Spleen (tissue), 11 donors: ENCODE data around the gene ZNF506. TPM values are rescaled to one million over a fixed set of nuclear protein-coding genes. Genes with fewer than 3 reads are reported as not detected.
A peak's percentile ranks its signal among the peaks of the same experiment; 100 is the strongest.

Source experiments
- DNase-seq: peaks from one replicate; pipeline ENCODE4 v3.0.0-alpha.2; 2020
- H3K27ac ChIP-seq, 8 donors: fragments of 200-600 bp; sonication (generic) in 7 of 8; 1 replicate in 4 of 8; 2 replicates in 4 of 8; pipeline versions ENCODE4 v1.5.0 to v1.8.0; 2016 to 2021; ENCODE audit warnings: inconsistent platforms in 4 of 8, mild to moderate bottlenecking in 4 of 8, moderate library complexity in 1 of 8
- H3K27me3 ChIP-seq, 7 donors: fragments of 200-600 bp; sonication (generic) in 6 of 7; replicated peaks in 1 of 7; 1 replicate in 4 of 7; 2 replicates in 3 of 7; pipeline versions ENCODE4 v1.5.0 to v1.8.0; 2016 to 2021; ENCODE audit warnings: inconsistent platforms in 3 of 7, mild to moderate bottlenecking in 1 of 7
- H3K36me3 ChIP-seq, 6 donors: fragments of 200-600 bp; sonication (generic) in 5 of 6; 1 replicate in 4 of 6; 2 replicates in 2 of 6; pipeline versions ENCODE4 v1.5.0 to v1.8.0; 2016 to 2021; ENCODE audit warnings: inconsistent platforms in 2 of 6
- H3K4me1 ChIP-seq, 6 donors: fragments of 200-600 bp; sonication (generic) in 5 of 6; 1 replicate in 3 of 6; 2 replicates in 3 of 6; pipeline versions ENCODE4 v1.5.0 to v1.8.0; 2016 to 2021; ENCODE audit warnings: inconsistent platforms in 3 of 6
- H3K4me3 ChIP-seq, 8 donors: fragments of 200-600 bp; sonication (generic) in 7 of 8; 1 replicate in 4 of 8; 2 replicates in 4 of 8; pipeline versions ENCODE4 v1.5.0 to v1.8.0; 2016 to 2021; ENCODE audit warnings: inconsistent platforms in 4 of 8, mild to moderate bottlenecking in 4 of 8, moderate library complexity in 2 of 8
- H3K9me3 ChIP-seq, 8 donors: fragments of 200-600 bp; sonication (generic) in 7 of 8; 1 replicate in 4 of 8; 2 replicates in 4 of 8; pipeline versions ENCODE4 v1.5.0 to v1.8.0; 2016 to 2021; ENCODE audit warnings: inconsistent platforms in 4 of 8
- POLR2A ChIP-seq, 3 donors: fragments of 450-650 bp; IDR thresholded peaks; one replicate each; pipeline ENCODE4 v1.5.1; 2017; ENCODE audit warnings: antibody characterized with exemption in 3 of 3, mild to moderate bottlenecking in 1 of 3
- POLR2AphosphoS5 ChIP-seq, 3 donors: sonication (generic); formaldehyde crosslinking; IDR thresholded peaks; one replicate each; pipeline ENCODE4 v1.5.1; 2017; ENCODE audit warnings: antibody characterized with exemption in 3 of 3
- WGBS, 5 donors: extraction: QIAGEN DNeasy Blood & Tissue Kit in 3 of 5; methylation state at CpG; one replicate each; pipeline versions ENCODE4 v1.1.5 to v1.1.7; 2013 to 2018; 5-methylcytosine and 5-hydroxymethylcytosine counted together
- intact Hi-C: fragments of 100-400 bp; cut with DNase I; formaldehyde crosslinking; loops from one replicate; pipeline ENCODE4 v1.15.0; 2023; ENCODE audit warnings: low total_unique reads
- polyA plus RNA-seq, 3 donors: library from polyadenylated mRNA; stranded (reverse); fragments of 200-250 nt; gene quantifications; one replicate each; pipeline ENCODE4 v1.2.1, GENCODE V29; 2013
- total RNA-seq, 7 donors: library from RNA; depleted of rRNA in 3 of 7; stranded (reverse); fragments of >200 nt in 3 of 7; fragmentation: NEBNext Ultra II Directional in 4 of 7; extraction: Animal tissue kit (Norgen Biotek cat#: 25700) in 4 of 7; gene quantifications; one replicate each; pipeline versions ENCODE4 v1.1.0 to v1.2.1, GENCODE V29; 2016 to 2021
- TF ChIP-seq, protein P1 (sequence below), 11 experiments: fragments of 200-600 bp in 7 of 11; fragments of 450-650 bp in 4 of 11; sonication (generic) in 4 of 11; IDR thresholded peaks in 8 of 11; conservative IDR thresholded peaks in 3 of 11; 1 replicate in 7 of 11; 2 replicates in 4 of 11; pipeline versions ENCODE4 v1.4.0 to v1.8.0; 2016 to 2021; ENCODE audit warnings: antibody characterized with exemption in 11 of 11, inconsistent platforms in 4 of 11, mild to moderate bottlenecking in 1 of 11
- donor health status: healthy with polysubstance abuse.
- donor health status: DM: no; HTN: no; CAD: no; lungs with moderate emphysema.
- donor health status: DM: no; HTN: no; CAD: no.
- donor health status: Bipolar disorder and iron deficiency.
- donor health status: healthy.
- donor health status: DM: no; HTN: no; CAD: no.
- donor health status: DM: yes; HTN: yes; CAD: no.

The ZNF506 gene
- total and polyA plus RNA-seq, 10 donors, result 6.3 to 114 (median 39.8) TPM

DNA sequence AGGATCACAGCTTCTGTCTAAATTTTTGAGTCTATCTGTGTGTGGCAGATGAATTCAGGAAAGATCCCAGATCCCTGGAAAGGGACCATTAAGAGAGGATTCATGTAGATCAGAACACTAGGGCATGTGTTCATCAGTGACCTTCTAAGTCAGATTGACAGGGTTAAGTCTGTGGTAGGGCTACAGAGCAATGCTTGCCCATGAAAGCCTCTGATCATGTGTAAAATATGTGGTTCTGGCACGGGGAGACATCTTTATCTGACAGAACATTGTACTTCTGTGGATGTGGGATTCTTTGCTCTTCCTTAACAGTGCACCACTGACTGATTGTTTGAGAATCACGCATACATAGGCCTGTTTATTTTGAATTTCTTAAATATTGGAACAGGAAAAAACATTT lies 42.9 kb downstream of the ZNF506 start:
- intact Hi-C loops, result no loop called here
- TF ChIP-seq POLR2A (IDR thresholded peaks at IDR 0.05) (no peak), POLR2AphosphoS5 (IDR thresholded peaks at IDR 0.05) (no peak)
- TF ChIP-seq, protein P1, sequence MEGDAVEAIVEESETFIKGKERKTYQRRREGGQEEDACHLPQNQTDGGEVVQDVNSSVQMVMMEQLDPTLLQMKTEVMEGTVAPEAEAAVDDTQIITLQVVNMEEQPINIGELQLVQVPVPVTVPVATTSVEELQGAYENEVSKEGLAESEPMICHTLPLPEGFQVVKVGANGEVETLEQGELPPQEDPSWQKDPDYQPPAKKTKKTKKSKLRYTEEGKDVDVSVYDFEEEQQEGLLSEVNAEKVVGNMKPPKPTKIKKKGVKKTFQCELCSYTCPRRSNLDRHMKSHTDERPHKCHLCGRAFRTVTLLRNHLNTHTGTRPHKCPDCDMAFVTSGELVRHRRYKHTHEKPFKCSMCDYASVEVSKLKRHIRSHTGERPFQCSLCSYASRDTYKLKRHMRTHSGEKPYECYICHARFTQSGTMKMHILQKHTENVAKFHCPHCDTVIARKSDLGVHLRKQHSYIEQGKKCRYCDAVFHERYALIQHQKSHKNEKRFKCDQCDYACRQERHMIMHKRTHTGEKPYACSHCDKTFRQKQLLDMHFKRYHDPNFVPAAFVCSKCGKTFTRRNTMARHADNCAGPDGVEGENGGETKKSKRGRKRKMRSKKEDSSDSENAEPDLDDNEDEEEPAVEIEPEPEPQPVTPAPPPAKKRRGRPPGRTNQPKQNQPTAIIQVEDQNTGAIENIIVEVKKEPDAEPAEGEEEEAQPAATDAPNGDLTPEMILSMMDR (IDR thresholded peaks at IDR 0.05 in 8 of 11, conservative IDR thresholded peaks at IDR 0.05 in 3 of 11), result no peak
- peaks cover 8 to 53% (median 29%) of the 10 kb centered on the region in 6 donors for H3K4me1 ChIP-seq
- 83 to 92% (median 89%) methylated on average over 2 of the region's 2 CpGs for WGBS, 5 donors
- no peaks in the 10 kb centered on the region for H3K27me3 ChIP-seq
- H3K36me3 ChIP-seq, result peaks cover 0 to 14% (median 0%) of the 10 kb centered on the region in 6 donors
- DNase-seq, result no peak
- H3K27ac ChIP-seq, result no peak overlapping the region
- H3K9me3 ChIP-seq, result peaks cover 0 to 16% (median 0%) of the 10 kb centered on the region in 8 donors
- no peak overlapping the region for H3K4me3 ChIP-seq

DNA sequence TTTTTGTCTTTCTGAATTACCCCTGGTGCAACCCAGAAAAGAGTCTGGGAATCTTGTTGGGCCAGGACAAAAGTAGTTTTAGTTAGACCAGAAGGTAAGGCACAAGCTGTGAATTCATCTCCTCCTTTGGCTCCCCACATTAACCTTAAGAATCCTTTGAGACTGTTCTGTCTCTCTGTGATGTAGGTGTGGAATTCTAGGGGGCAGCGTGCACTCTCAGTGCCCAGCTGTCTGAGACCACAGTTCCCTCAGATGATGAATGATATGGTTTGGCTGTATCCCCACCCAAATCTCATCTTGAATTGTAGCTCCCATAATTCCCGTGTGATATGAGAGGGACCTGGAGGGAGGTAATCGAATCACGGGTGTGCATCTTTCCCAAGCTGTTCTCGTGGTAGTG lies 43.9 kb downstream of the ZNF506 start:
- intact Hi-C loops, result no loop called here
- WGBS, 5 donors, result 74 to 96% (median 91%) methylated on average over 5 of the region's 5 CpGs
- H3K9me3 ChIP-seq, result peaks cover 0 to 16% (median 0%) of the 10 kb centered on the region in 8 donors
- no peak for TF ChIP-seq POLR2A (IDR thresholded peaks at IDR 0.05)
- no peak for TF ChIP-seq POLR2AphosphoS5 (IDR thresholded peaks at IDR 0.05)
- TF ChIP-seq, protein P1 (IDR thresholded peaks at IDR 0.05 in 8 of 11, conservative IDR thresholded peaks at IDR 0.05 in 3 of 11), result no peak
- H3K4me1 ChIP-seq, result peaks cover 8 to 52% (median 29%) of the 10 kb centered on the region in 6 donors
- H3K4me3 ChIP-seq, result peak overlapping the region in 3 of 8 donors; percentile 91 to 95 (median 94)
- no peaks in the 10 kb centered on the region for H3K27me3 ChIP-seq
- no peak for DNase-seq
- H3K36me3 ChIP-seq, result peaks cover 0 to 14% (median 0%) of the 10 kb centered on the region in 6 donors
- H3K27ac ChIP-seq, result no peak overlapping the region

DNA sequence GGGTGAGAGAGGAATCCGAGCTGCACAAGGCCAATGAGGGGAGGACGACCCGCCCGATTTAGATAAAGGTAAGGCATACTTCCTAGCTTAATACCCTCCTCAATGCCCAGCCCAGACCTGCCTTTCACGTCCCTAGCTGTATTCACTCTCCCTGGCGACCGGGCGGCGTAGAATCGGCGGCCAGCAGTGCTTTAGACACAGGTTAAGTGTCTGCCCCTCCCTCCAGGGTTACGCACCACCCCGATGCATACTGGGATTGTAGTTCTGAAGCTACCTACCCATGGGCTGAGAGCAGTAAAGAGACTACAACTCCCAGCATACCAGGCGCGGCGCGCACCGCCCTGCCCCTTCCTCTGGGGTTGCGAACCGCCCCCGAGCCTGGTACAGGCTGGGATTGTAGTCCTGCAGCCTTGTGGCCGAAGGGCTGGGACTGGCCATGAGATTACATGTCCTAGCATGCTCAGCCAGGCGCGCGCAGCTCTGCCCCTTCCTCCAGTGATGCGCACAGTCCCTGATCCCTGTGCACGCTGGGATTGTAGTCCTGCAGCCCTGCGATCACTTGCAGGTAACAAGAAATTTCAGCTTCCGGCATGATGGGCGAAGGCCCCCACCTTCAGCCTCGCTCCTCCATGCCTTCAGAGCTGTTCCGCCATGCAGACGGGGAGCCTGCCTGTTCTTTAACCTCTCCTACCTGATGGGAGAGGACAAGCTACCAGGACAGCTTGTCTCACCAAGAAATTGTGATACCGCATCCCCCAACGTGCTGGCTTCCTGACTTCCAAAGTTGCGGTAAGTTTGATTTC lies 45.1 kb downstream of the ZNF506 start:
- Histone ChIP-seq H3K27ac (peak overlapping the region; percentile 26 to 84 (median 76)), H3K4me3 (peak overlapping the region; percentile 60 to 95 (median 92)), H3K36me3 (peaks cover 0 to 6% (median 0%) of the 10 kb centered on the region in 6 donors), H3K27me3 (no peaks in the 10 kb centered on the region), H3K4me1 (peaks cover 8 to 43% (median 27%) of the 10 kb centered on the region in 6 donors), H3K9me3 (peaks cover 0 to 6% (median 0%) of the 10 kb centered on the region in 8 donors)
- WGBS, 5 donors, result 0 to 2% (median 0%) methylated on average over 9 to 36 of the region's 36 CpGs
- intact Hi-C loops, result no loop called here
- TF ChIP-seq, protein P1 (IDR thresholded peaks at IDR 0.05 in 8 of 11, conservative IDR thresholded peaks at IDR 0.05 in 3 of 11), result peak in 9 of 11 experiments; percentile 6 to 57 (median 30)
- TF ChIP-seq POLR2AphosphoS5 (IDR thresholded peaks at IDR 0.05) (peak; percentile 93 to 94 (median 94)), POLR2A (IDR thresholded peaks at IDR 0.05) (peak in 1 of 3 donors; percentile 54)
- DNase-seq, result peak; percentile 99

DNA sequence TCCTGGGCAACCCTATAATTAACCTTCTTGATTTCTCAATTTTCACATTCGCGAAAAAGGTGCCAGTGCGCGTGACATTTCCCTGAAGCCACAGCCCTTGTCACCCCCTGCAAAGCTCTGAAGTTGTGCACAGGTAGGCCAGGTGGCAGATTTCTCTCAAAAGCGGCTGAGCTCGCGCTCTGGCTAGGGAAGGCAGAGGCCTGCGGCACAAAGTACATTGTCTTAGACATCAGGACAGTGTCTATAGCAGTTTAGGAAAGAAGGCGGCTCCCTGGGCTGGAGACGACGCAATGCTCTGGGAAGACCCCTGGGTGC lies 45.7 kb downstream of the ZNF506 start:
- Histone ChIP-seq H3K4me1 (peaks cover 8 to 43% (median 27%) of the 10 kb centered on the region in 6 donors), H3K27me3 (no peaks in the 10 kb centered on the region), H3K9me3 (peaks cover 0 to 6% (median 0%) of the 10 kb centered on the region in 8 donors), H3K36me3 (peaks cover 0 to 6% (median 0%) of the 10 kb centered on the region in 6 donors), H3K27ac (peak overlapping the region in 7 of 8 donors; percentile 64 to 84 (median 77)), H3K4me3 (peak overlapping the region; percentile 60 to 95 (median 92))
- 1 to 6% (median 2%) methylated on average over 11 of the region's 11 CpGs for WGBS, 5 donors
- no peak for DNase-seq
- intact Hi-C loops, result no loop called here
- TF ChIP-seq, protein P1 (IDR thresholded peaks at IDR 0.05 in 8 of 11, conservative IDR thresholded peaks at IDR 0.05 in 3 of 11), result no peak
- TF ChIP-seq POLR2AphosphoS5 (IDR thresholded peaks at IDR 0.05) (no peak), POLR2A (IDR thresholded peaks at IDR 0.05) (no peak)
